ENCODE results near the gene ECSIT. TPM values are rescaled to one million over a fixed set of nuclear protein-coding genes. Genes with fewer than 3 reads are reported as not detected.
A peak's percentile ranks its signal among the peaks of the same experiment; 100 is the strongest.
"Not testable (repeated sequence)": the region's sequence is repeated elsewhere in the genome, so short reads cannot be mapped to it uniquely, and the experiment has no call there.

Gene ECSIT
- total RNA-seq, 1 donor from 2014 or later = 42.1 TPM

- Mint-ChIP-seq H3K27me3 (no peaks in the 10 kb centered on the region), H3K9me3 (no peaks in the 10 kb centered on the region), H3K4me1 (ENCODE audit: unreplicated experiment) (no peaks in the 10 kb centered on the region), H3K27ac (no peak overlapping the region), H3K4me3 (no peak overlapping the region), H3K36me3 (no peaks in the 10 kb centered on the region)
- no peak for DNase-seq (ENCODE audit: extremely low spot score, unreplicated experiment)
- TF ChIP-seq CTCF (conservative IDR thresholded peaks at IDR 0.05) = no peak
These were observed 41.1 kb upstream of the ECSIT start for GRCh38 chr19:11570039-11570462.

- H3K36me3 Mint-ChIP-seq = no peaks in the 10 kb centered on the region
- DNase-seq (ENCODE audit: extremely low spot score, unreplicated experiment) = no peak
- no peak for TF ChIP-seq CTCF (conservative IDR thresholded peaks at IDR 0.05)
- no peaks in the 10 kb centered on the region for H3K4me1 Mint-ChIP-seq (ENCODE audit: unreplicated experiment)
- H3K27me3 Mint-ChIP-seq = no peaks in the 10 kb centered on the region
- no peak overlapping the region for H3K27ac Mint-ChIP-seq
- no peaks in the 10 kb centered on the region for H3K9me3 Mint-ChIP-seq
- H3K4me3 Mint-ChIP-seq = no peak overlapping the region
These were observed 37.2 kb upstream of the ECSIT start for GRCh38 chr19:11566164-11566563.

GRCh38 chr19:11565649-11565980, 36.7 kb upstream of the ECSIT start:
- H3K27me3 Mint-ChIP-seq; H3K4me3 Mint-ChIP-seq; H3K4me1 Mint-ChIP-seq (ENCODE audit: unreplicated experiment); H3K27ac Mint-ChIP-seq; H3K36me3 Mint-ChIP-seq; DNase-seq (ENCODE audit: extremely low spot score, unreplicated experiment); H3K9me3 Mint-ChIP-seq: not testable (repeated sequence)

GRCh38 chr19:11564082-11564807, 35.3 kb upstream of the ECSIT start:
- H3K36me3 Mint-ChIP-seq; DNase-seq (ENCODE audit: extremely low spot score, unreplicated experiment); H3K27ac Mint-ChIP-seq; H3K27me3 Mint-ChIP-seq; H3K9me3 Mint-ChIP-seq; H3K4me3 Mint-ChIP-seq: not testable (repeated sequence)
- H3K4me1 Mint-ChIP-seq (ENCODE audit: unreplicated experiment) = peaks cover 10% of the 10 kb centered on the region

GRCh38 chr19:11563532-11563931, 34.6 kb upstream of the ECSIT start:
- DNase-seq (ENCODE audit: extremely low spot score, unreplicated experiment) = no peak
- Mint-ChIP-seq H3K36me3 (peaks cover 4% of the 10 kb centered on the region), H3K9me3 (no peaks in the 10 kb centered on the region), H3K27ac (no peak overlapping the region), H3K4me1 (ENCODE audit: unreplicated experiment) (peaks cover 14% of the 10 kb centered on the region), H3K27me3 (no peaks in the 10 kb centered on the region), H3K4me3 (no peak overlapping the region)
- no peak for TF ChIP-seq CTCF (conservative IDR thresholded peaks at IDR 0.05)

- peaks cover 26% of the 10 kb centered on the region for H3K4me1 Mint-ChIP-seq (ENCODE audit: unreplicated experiment)
- H3K36me3 Mint-ChIP-seq = peaks cover 7% of the 10 kb centered on the region
- peak overlapping the region; percentile 75 for H3K27ac Mint-ChIP-seq
- no peaks in the 10 kb centered on the region for H3K27me3 Mint-ChIP-seq
- peak; percentile 79 for TF ChIP-seq CTCF (conservative IDR thresholded peaks at IDR 0.05)
- peak overlapping the region; percentile 87 for H3K4me3 Mint-ChIP-seq
- DNase-seq (ENCODE audit: extremely low spot score, unreplicated experiment) = no peak
- no peaks in the 10 kb centered on the region for H3K9me3 Mint-ChIP-seq
These were observed 31.6 kb upstream of the ECSIT start for GRCh38 chr19:11560404-11561051.
